Muscle of back (tissue), 13 donors: ENCODE results near the gene CNP. TPM values are rescaled to one million over a fixed set of nuclear protein-coding genes. Genes with fewer than 3 reads are reported as not detected.
"Not testable (repeated sequence)": the region's sequence is repeated elsewhere in the genome, so short reads cannot be mapped to it uniquely, and the experiment has no call there.

Experiments
- DNase-seq, 3 donors: peaks; one replicate each; pipeline versions ENCODE4 v3.0.0 to v3.0.0-alpha.2; 2013
- long read RNA-seq, 9 donors: transcript quantifications; one replicate each; lab custom pipeline, GENCODE V29; 2026
- polyA plus RNA-seq, 10 donors: library from polyadenylated mRNA; unstranded; fragments of 120-200 nt; gene quantifications; one replicate each; pipeline ENCODE4 v1.2.1, GENCODE V29; 2013; ENCODE audit not compliant: insufficient read length in 10 of 10

The CNP gene
- polyA plus RNA-seq = 10 to 100 TPM; 34.3 to 62.8 (median 41.1) TPM
- long read RNA-seq, donor 1, full-length matches to known transcripts = 9 of 92 reads
- long read RNA-seq, donor 1, partial matches to known transcripts = 59 of 92 reads
- long read RNA-seq, donor 1, other reads (novel, unspliced or antisense) = 24 of 92 reads
- long read RNA-seq, donor 2, full-length matches to known transcripts = 10 of 81 reads
- long read RNA-seq, donor 2, partial matches to known transcripts = 57 of 81 reads
- long read RNA-seq, donor 2, other reads (novel, unspliced or antisense) = 14 of 81 reads
- long read RNA-seq, donor 3 = 0 reads
- long read RNA-seq, donor 4, full-length matches to known transcripts = 7 of 73 reads
- long read RNA-seq, donor 4, partial matches to known transcripts = 66 of 73 reads
- long read RNA-seq, donor 4, other reads (novel, unspliced or antisense) = 0 of 73 reads
- long read RNA-seq, donor 5, full-length matches to known transcripts = 17 of 17 reads
- long read RNA-seq, donor 5, partial matches to known transcripts = 0 of 17 reads
- long read RNA-seq, donor 5, other reads (novel, unspliced or antisense) = 0 of 17 reads
- long read RNA-seq, donor 6, full-length matches to known transcripts = 14 of 14 reads
- long read RNA-seq, donor 6, partial matches to known transcripts = 0 of 14 reads
- long read RNA-seq, donor 6, other reads (novel, unspliced or antisense) = 0 of 14 reads
- long read RNA-seq, donor 7, full-length matches to known transcripts = 5 of 5 reads
- long read RNA-seq, donor 7, partial matches to known transcripts = 0 of 5 reads
- long read RNA-seq, donor 7, other reads (novel, unspliced or antisense) = 0 of 5 reads
- long read RNA-seq, donor 8, full-length matches to known transcripts = 11 of 11 reads
- long read RNA-seq, donor 8, partial matches to known transcripts = 0 of 11 reads
- long read RNA-seq, donor 8, other reads (novel, unspliced or antisense) = 0 of 11 reads
- long read RNA-seq, donor 9 = 0 reads

GRCh38 chr17:41966463-41967140, at the start of gene CNP:
Gene CNP, plus strand, starts transcription at chr17:41966795. Its CDS starts 90 bp downstream, at chr17:41966885.
- peak; percentile 87 to 96 (median 93) for DNase-seq

GRCh38 chr17:41917192-41917591, 49.4 kb upstream of the CNP start:
- DNase-seq = peak; percentile 59 to 83 (median 69)

- peak; percentile 18 to 83 (median 70) for DNase-seq
Measured at GRCh38 chr17:41917679-41918313, 48.8 kb upstream of the CNP start.

GRCh38 chr17:41918314-41919164, 48.1 kb upstream of the CNP start, which contains the start of gene ACLY:
Gene ACLY, minus strand, starts transcription at chr17:41918951. Its CDS starts 5,078 bp downstream, at chr17:41913873.
- peak; percentile 97 to 98 (median 98) for DNase-seq

- DNase-seq = no peak
Measured at GRCh38 chr17:41919165-41919817, 47.3 kb upstream of the CNP start.

GRCh38 chr17:41919840-41920579, 46.6 kb upstream of the CNP start:
- DNase-seq = peak in 2 of 3 donors; percentile 17 to 57

GRCh38 chr17:41920580-41920955, 46.0 kb upstream of the CNP start:
- no peak for DNase-seq

GRCh38 chr17:41925991-41926590, 40.5 kb upstream of the CNP start:
- DNase-seq = no peak

GRCh38 chr17:41928693-41929251, 37.8 kb upstream of the CNP start:
- DNase-seq = no peak

GRCh38 chr17:41930009-41930832, 36.4 kb upstream of the CNP start, which contains the start of gene ODAD4:
Gene ODAD4, plus strand, starts transcription at chr17:41930617. Its CDS starts 107 bp downstream, at chr17:41930724.
- peak; percentile 97 to 98 (median 97) for DNase-seq

GRCh38 chr17:41930833-41931156, 35.8 kb upstream of the CNP start:
- not testable (repeated sequence) for DNase-seq

GRCh38 chr17:41931715-41932114, 34.9 kb upstream of the CNP start:
- DNase-seq = not testable (repeated sequence)

- no peak for DNase-seq
Measured at GRCh38 chr17:41932816-41933389, 33.7 kb upstream of the CNP start.

- DNase-seq = no peak
Measured at GRCh38 chr17:41935641-41936040, 31.0 kb upstream of the CNP start.

- DNase-seq = no peak
Measured at GRCh38 chr17:41937970-41938954, 28.3 kb upstream of the CNP start.
